Esophagus (tissue), 2 donors: ENCODE results near the gene GYPC. TPM values are rescaled to one million over a fixed set of nuclear protein-coding genes. Genes with fewer than 3 reads are reported as not detected.
A peak's percentile ranks its signal among the peaks of the same experiment; 100 is the strongest.
"Not testable (repeated sequence)": the region's sequence is repeated elsewhere in the genome, so short reads cannot be mapped to it uniquely, and the experiment has no call there.

ENCODE experiments used
- H3K27ac ChIP-seq, 2 donors: one replicate each; pipeline ENCODE4 v1.5.1; 2013; ENCODE audit warnings: low read depth in 2 of 2, mild to moderate bottlenecking in 2 of 2, inconsistent platforms in 1 of 2, low read length in 1 of 2, moderate library complexity in 1 of 2
- H3K27me3 ChIP-seq, 2 donors: one replicate each; pipeline ENCODE4 v1.6.1; 2013; ENCODE audit warnings: low read length in 2 of 2, control low read depth in 1 of 2, mild to moderate bottlenecking in 1 of 2; ENCODE audit not compliant: insufficient read depth in 2 of 2, control insufficient read depth in 1 of 2
- H3K36me3 ChIP-seq, 2 donors: one replicate each; pipeline ENCODE4 v1.6.1; 2013; ENCODE audit warnings: low read length in 1 of 2; ENCODE audit not compliant: control insufficient read depth in 2 of 2, insufficient read depth in 2 of 2
- H3K4me1 ChIP-seq, 2 donors: one replicate each; pipeline ENCODE4 v1.6.1; 2013; ENCODE audit warnings: low read length in 1 of 2; ENCODE audit not compliant: control insufficient read depth in 2 of 2, insufficient read depth in 2 of 2
- H3K4me3 ChIP-seq, 2 donors: one replicate each; pipeline ENCODE4 v1.5.1; 2013; ENCODE audit warnings: low read length in 2 of 2, mild to moderate bottlenecking in 2 of 2, low read depth in 1 of 2, moderate library complexity in 1 of 2
- H3K9me3 ChIP-seq, 2 donors: one replicate each; pipeline ENCODE4 v1.6.1; 2013; ENCODE audit warnings: mild to moderate bottlenecking in 2 of 2, low read depth in 1 of 2, low read length in 1 of 2, moderate library complexity in 1 of 2; ENCODE audit not compliant: control insufficient read depth in 2 of 2, insufficient read depth in 1 of 2
- WGBS, 2 donors: extraction: QIAGEN DNeasy Blood & Tissue Kit; methylation state at CpG; one replicate each; pipeline ENCODE4 v1.1.7; 2013; 5-methylcytosine and 5-hydroxymethylcytosine counted together
- polyA plus RNA-seq, 2 donors: library from polyadenylated mRNA; stranded (reverse); fragments of 200-250 nt; gene quantifications; one replicate each; pipeline ENCODE4 v1.2.3, GENCODE V29; 2013
- donor health status: healthy with polysubstance abuse.
- donor health status: Bipolar disorder and iron deficiency.

Gene GYPC
- polyA plus RNA-seq, 2 donors = 23.7 to 25.0 TPM

DNA sequence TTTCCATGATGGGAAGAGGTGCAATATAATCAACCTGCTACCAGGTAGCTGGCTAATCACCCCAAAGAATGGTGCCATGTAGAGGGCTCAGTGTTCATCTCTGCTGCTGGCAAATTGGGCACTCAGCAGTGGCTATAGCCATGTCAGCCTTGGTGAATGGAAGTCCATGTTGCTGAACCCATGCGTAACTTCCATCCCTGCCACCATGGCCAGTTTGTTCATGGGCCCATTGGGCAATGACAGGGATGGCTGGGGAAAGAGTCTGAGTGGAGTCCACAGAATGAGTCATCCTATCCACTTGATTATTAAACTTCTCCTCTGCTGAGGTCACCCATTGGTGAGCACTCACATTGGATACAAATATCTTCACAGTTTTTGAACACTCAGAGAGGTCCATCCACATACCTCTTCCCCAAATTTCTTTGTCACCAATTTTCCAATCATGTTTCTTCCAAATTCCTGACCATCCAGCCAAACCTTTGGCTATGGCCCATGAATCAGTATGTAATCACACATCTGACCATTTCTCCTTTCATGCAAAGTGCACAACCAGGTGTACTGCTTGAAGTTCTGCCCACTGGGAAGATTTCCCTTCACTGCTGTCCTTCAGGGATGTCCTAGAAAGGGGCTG, 8.1 kb upstream of the GYPC start:
- H3K4me3 ChIP-seq, H3K9me3 ChIP-seq, H3K27ac ChIP-seq, H3K4me1 ChIP-seq, H3K27me3 ChIP-seq, H3K36me3 ChIP-seq: not testable (repeated sequence)
- WGBS, 2 donors = 95 to 100% methylated on average over 1 of the region's 1 CpG

GRCh38 chr2:126648345-126648786, 7.6 kb upstream of the GYPC start:
- H3K4me3 ChIP-seq, H3K36me3 ChIP-seq, H3K4me1 ChIP-seq, H3K9me3 ChIP-seq, H3K27me3 ChIP-seq, H3K27ac ChIP-seq: not testable (repeated sequence)
- 87 to 88% methylated on average over 5 of the region's 5 CpGs for WGBS, 2 donors

- H3K4me1 ChIP-seq = no peaks in the 10 kb centered on the region
- H3K4me3 ChIP-seq = no peak overlapping the region
- no peaks in the 10 kb centered on the region for H3K36me3 ChIP-seq
- H3K27ac ChIP-seq = no peak overlapping the region
- H3K27me3 ChIP-seq = no peaks in the 10 kb centered on the region
- 95 to 96% methylated on average over 1 of the region's 1 CpG for WGBS, 2 donors
- no peaks in the 10 kb centered on the region for H3K9me3 ChIP-seq
Observed at GRCh38 chr2:126649101-126649500, 6.9 kb upstream of the GYPC start.

- no peaks in the 10 kb centered on the region for H3K27me3 ChIP-seq
- peaks cover 0 to 8% of the 10 kb centered on the region in 2 donors for H3K4me1 ChIP-seq
- H3K27ac ChIP-seq = no peak overlapping the region
- H3K9me3 ChIP-seq = no peaks in the 10 kb centered on the region
- H3K4me3 ChIP-seq = no peak overlapping the region
- H3K36me3 ChIP-seq = no peaks in the 10 kb centered on the region
- WGBS, 2 donors = 80% methylated on average over 3 of the region's 3 CpGs
Observed at GRCh38 chr2:126650994-126651393, 5.0 kb upstream of the GYPC start.

DNA sequence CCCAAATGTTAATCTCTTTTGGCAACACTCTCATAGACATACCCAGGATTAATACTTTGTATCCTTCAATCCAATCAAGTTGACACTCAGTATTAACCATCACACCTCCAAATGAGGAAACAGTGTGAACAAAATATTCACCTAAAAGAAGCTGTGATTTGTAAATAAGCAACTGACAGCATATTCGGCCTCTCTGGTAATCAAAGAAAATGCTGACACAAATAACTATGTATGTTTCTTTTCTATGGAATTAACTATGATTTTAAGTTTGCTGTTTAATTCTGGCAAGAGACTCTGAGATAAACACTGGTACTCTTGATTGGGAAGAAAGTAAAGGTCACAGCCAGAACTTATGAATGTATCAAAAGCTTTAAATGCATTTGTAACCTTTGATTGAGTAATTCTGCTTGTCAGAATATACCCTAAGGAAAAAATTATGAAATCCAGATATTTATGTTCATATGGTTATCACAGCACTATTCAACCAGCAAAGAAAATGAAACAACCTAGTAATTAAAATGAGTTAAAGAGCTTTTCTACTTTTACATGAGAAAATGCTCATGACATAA, 3.6 kb upstream of the GYPC start:
- no peak overlapping the region for H3K4me3 ChIP-seq
- H3K36me3 ChIP-seq = no peaks in the 10 kb centered on the region
- no peaks in the 10 kb centered on the region for H3K27me3 ChIP-seq
- 44 to 52% methylated on average over 1 of the region's 1 CpG for WGBS, 2 donors
- peaks cover 0 to 12% of the 10 kb centered on the region in 2 donors for H3K4me1 ChIP-seq
- no peak overlapping the region for H3K27ac ChIP-seq
- no peaks in the 10 kb centered on the region for H3K9me3 ChIP-seq

- no peaks in the 10 kb centered on the region for H3K36me3 ChIP-seq
- no peaks in the 10 kb centered on the region for H3K27me3 ChIP-seq
- WGBS, 2 donors = 87 to 88% methylated on average over 4 of the region's 4 CpGs
- no peak overlapping the region for H3K27ac ChIP-seq
- H3K4me1 ChIP-seq = peaks cover 0 to 16% of the 10 kb centered on the region in 2 donors
- no peaks in the 10 kb centered on the region for H3K9me3 ChIP-seq
- no peak overlapping the region for H3K4me3 ChIP-seq
Observed at GRCh38 chr2:126653109-126653508, 2.8 kb upstream of the GYPC start.

DNA sequence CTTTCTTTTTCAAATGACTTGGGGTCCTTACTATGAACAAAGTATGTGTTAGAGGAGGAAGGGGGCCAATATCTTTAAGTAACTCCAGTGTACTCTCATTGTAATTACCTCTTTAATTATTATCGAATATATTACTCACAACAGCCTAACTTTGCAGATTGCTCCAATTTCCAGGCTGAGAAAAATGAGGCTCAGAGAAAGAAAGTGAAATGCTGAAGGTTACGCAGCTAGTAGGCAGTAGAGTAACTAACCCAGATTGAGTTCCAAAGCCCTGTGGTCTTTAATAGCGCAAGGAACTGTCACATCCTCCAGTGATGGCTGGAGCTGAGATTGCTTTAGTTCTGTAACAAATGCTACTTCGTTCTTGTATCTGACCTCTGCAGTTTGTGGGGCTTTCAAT, 2.2 kb upstream of the GYPC start:
- 94% methylated on average over 4 of the region's 4 CpGs for WGBS, 2 donors
- Histone ChIP-seq H3K4me1 (peaks cover 0 to 19% of the 10 kb centered on the region in 2 donors), H3K36me3 (no peaks in the 10 kb centered on the region), H3K27ac (no peak overlapping the region), H3K27me3 (no peaks in the 10 kb centered on the region), H3K9me3 (no peaks in the 10 kb centered on the region), H3K4me3 (no peak overlapping the region)

GRCh38 chr2:126655051-126655450, 907 bp upstream of the GYPC start:
- WGBS, 2 donors = 76 to 81% methylated on average over 7 of the region's 7 CpGs
- no peak overlapping the region for H3K4me3 ChIP-seq
- H3K27ac ChIP-seq = peak overlapping the region; percentile 81 to 88
- H3K9me3 ChIP-seq = no peaks in the 10 kb centered on the region
- H3K36me3 ChIP-seq = no peaks in the 10 kb centered on the region
- H3K4me1 ChIP-seq = peaks cover 1 to 25% of the 10 kb centered on the region in 2 donors
- no peaks in the 10 kb centered on the region for H3K27me3 ChIP-seq

GRCh38 chr2:126656431-126657147, 631 bp downstream of the GYPC start:
- H3K27ac ChIP-seq = peak overlapping the region; percentile 81 to 88
- peak overlapping the region; percentile 44 to 67 for H3K4me3 ChIP-seq
- no peaks in the 10 kb centered on the region for H3K9me3 ChIP-seq
- H3K36me3 ChIP-seq = no peaks in the 10 kb centered on the region
- WGBS, 2 donors = 3 to 4% methylated on average over 35 to 38 of the region's 38 CpGs
- no peaks in the 10 kb centered on the region for H3K27me3 ChIP-seq
- peaks cover 6 to 34% of the 10 kb centered on the region in 2 donors for H3K4me1 ChIP-seq
